Measurements from ENCODE around the gene TNFRSF4.

Gene TNFRSF4

GRCh38 chr1:1245178-1245816 lies 31.3 kb upstream of the TNFRSF4 start:
- TF ChIP-seq CTCF (IDR thresholded peaks at IDR 0.05) = no peak
- H3K27ac ChIP-seq = no peak overlapping the region
- DNase-seq (ENCODE audit: low spot score) = no peak
- no peak overlapping the region for H3K4me3 ChIP-seq

GRCh38 chr1:1244192-1244811 lies 30.3 kb upstream of the TNFRSF4 start:
- no peak overlapping the region for H3K4me3 ChIP-seq
- H3K27ac ChIP-seq = no peak overlapping the region

GRCh38 chr1:1243807-1244191 lies 29.8 kb upstream of the TNFRSF4 start:
- no peak for DNase-seq (ENCODE audit: low spot score)
- Histone ChIP-seq H3K4me3 (no peak overlapping the region), H3K27ac (no peak overlapping the region)
- TF ChIP-seq CTCF (IDR thresholded peaks at IDR 0.05) = no peak

More at GRCh38 chr1:1244192-1244811, 30.3 kb upstream of the TNFRSF4 start:
- no peak for TF ChIP-seq CTCF (IDR thresholded peaks at IDR 0.05)
- DNase-seq (ENCODE audit: low spot score) = no peak

DNA sequence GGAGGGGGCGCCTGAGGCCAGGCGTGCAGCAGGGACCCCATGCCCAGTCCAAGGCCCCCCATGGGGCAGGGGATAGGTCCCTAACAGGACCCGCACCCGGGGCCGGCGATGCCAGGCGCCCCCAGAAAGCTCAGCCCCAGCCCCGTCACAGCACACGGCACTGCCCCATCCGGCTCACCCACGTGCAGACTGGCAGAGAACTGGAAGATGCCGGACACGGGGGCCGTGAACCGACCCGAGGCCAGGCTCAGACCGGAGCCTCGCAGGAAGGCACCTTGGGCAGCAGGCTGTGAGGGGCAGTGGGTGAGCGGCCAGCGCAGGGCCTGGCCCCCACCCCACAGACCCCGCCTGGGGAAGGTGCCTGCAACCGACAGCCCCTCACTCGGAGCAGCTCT lies 29.3 kb upstream of the TNFRSF4 start:
- Histone ChIP-seq H3K4me3 (no peak overlapping the region), H3K27ac (no peak overlapping the region)
- TF ChIP-seq CTCF (IDR thresholded peaks at IDR 0.05) = no peak
- DNase-seq (ENCODE audit: low spot score) = no peak

DNA sequence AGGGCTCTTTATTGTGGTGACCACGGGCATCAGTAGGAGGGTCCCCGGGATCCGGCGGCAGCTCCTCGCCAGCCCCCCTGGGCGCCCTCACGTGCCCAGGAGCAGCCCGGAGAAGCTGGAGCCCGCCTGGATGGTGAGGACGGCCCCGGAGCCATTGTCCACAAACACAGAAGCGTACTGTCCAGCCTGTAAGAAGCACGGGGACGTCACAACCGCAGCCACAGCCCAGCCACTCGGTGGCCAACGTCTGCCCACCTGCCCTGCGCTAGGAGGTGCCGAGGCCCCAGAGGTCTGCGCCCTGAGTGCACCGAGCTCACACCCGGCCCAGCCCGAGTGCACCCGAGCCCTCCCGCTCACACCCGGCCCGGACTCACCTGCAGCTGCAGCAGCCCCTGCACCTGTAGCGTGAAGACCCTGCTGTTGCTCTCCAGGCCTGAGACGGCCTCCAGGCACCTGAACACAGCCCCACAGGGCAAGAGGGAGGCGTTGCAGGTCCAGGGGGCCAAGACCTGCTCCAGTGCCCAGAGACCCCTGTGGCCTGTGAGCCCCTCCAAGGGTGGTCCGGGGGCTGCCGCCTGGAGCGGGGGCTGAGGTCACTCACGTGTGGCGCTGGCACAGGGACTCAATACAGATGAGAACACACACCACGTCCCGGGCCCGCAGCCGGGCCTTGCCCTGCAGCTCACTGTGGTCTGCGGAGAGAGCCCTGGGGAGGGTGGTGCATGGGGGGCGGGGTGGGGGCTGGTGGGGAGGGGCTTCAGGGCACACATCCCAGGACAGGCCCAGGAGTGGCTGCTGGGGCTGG lies 28.7 kb upstream of the TNFRSF4 start:
- TF ChIP-seq CTCF (IDR thresholded peaks at IDR 0.05) = no peak
- no peak for DNase-seq (ENCODE audit: low spot score)
- H3K4me3 ChIP-seq = no peak overlapping the region
- H3K27ac ChIP-seq = no peak overlapping the region

DNA sequence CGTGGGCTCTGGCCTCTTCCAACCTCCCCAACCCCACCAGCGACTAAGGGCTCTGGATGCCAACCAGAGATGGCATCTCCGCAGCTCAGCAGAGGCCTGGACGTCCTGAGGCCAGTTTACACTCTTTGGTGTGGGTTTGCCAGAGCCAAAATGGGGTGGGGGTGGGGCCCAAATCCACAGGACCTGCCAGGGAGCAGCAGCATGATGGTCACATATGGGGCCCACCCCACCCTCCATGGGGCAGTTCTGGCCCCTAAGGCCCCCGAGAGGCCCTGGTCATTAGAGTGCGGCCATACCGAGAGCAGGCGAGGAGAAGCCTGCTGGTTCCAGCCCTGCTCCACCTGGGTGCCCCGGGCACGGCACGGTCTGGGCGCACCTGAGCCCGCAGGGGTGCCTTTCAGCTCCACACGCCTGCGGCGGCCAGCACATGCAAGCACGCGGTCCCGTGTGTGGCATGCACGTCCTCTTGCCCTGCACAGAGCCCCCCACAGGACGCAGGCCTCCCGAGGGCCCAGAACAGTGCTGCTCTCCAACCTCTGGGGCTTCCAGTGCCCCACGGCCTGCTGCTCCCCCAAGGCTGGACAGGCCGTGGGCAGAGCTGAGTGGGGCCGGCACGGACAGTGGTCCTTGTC lies 27.8 kb upstream of the TNFRSF4 start:
- Histone ChIP-seq H3K4me3 (no peak overlapping the region), H3K27ac (no peak overlapping the region)
- no peak for DNase-seq (ENCODE audit: low spot score)
- TF ChIP-seq CTCF (IDR thresholded peaks at IDR 0.05) = no peak
